ENCODE measurements around the gene AKAP5. TPM values are rescaled to one million over a fixed set of nuclear protein-coding genes. Genes with fewer than 3 reads are reported as not detected.
A peak's percentile ranks its signal among the peaks of the same experiment; 100 is the strongest.

The AKAP5 gene
- total and polyA plus RNA-seq, 2 of the 8 experiments (the other 6 are each of a cell fraction or from before 2014, with no cell fraction given): 0.50 to 3.8 TPM

DNA sequence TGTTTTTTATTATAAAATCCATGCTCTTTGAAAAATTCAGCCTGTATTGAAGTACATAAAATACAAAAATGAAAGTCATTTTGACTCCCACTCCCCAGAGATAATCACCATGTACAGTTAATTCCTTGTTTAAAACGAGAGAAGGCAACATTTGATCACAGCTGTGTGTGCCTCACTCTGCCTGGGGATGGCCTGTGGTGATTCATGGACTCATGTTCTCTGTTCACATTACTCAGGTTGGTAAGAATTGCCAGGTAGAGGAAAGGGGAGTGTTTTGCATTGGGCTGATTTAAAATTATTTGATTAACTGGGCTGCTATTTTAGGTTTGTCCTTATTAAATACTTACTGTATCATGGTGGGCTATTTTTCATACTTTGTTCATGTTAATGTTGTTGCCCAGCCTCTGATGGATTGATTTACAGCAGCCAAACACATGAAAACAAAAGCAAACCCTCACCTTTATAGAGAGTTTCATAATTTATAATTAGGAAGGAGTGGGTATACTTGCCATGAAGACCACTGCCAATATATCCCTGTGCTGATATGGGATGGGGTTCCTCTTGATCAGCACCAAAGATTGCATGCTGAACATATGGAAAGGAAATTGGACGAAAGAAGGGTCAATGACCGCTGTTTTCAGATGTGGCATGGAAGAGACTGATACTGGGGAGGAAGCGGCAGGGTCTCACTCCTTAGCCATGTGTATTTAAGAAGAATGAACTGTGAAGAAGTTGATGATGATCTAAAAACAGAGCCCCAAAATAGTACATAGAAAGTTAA is 42.3 kb downstream of the AKAP5 start:
- H3K23me2 ChIP-seq (ENCODE audit: low read depth, low read length): peaks cover 18% of the 10 kb centered on the region
- H3K27ac ChIP-seq (ENCODE audit: low read depth, low read length): no peak overlapping the region
- FAIRE-seq (no peak), DNase-seq (ENCODE audit: low read depth in 1 of 2, low spot score in 2 of 2) (no peak)
- H4K5ac ChIP-seq (ENCODE audit: insufficient read length, low read depth, low read length): no peak overlapping the region
- H2BK15ac ChIP-seq (ENCODE audit: low read length): no peak overlapping the region
- H3K27me3 ChIP-seq (replicated peaks in 1 of 4; ENCODE audit: control insufficient read depth in 3 of 4, extremely low read depth in 1 of 4, insufficient read depth in 3 of 4, low read length in 3 of 4): no peaks in the 10 kb centered on the region
- H3K79me2 ChIP-seq (ENCODE audit: control insufficient read depth in 1 of 2, insufficient read depth in 2 of 2, low read length in 2 of 2): peaks cover 12 to 75% of the 10 kb centered on the region in 2 experiments
- no peak overlapping the region for H3K56ac ChIP-seq (replicated peaks; ENCODE audit: insufficient read length, low read depth, low read length)
- no peak overlapping the region for H3K9ac ChIP-seq (replicated peaks in 1 of 4; ENCODE audit: extremely low read depth in 1 of 4, low read depth in 3 of 4, low read length in 3 of 4)
- ChIA-PET CTCF (ENCODE audit: partially characterized antibody) (interaction anchor here (0.6 to 1.5 kb wide), 4 partner anchors 29 to 511 kb away, joined by 3 to 5 read pairs (median 4); no protein-coding TSS in a partner anchor), POLR2A (ENCODE audit: partially characterized antibody) (interaction anchor here (0.8 kb wide), 1 partner anchor 15 kb away, joined by 3 read pairs; no protein-coding TSS in a partner anchor)
- H3K23ac ChIP-seq (ENCODE audit: insufficient read length): no peak overlapping the region
- H3K4me2 ChIP-seq (ENCODE audit: insufficient read depth in 1 of 2, low read depth in 2 of 2, low read length in 2 of 2): peak overlapping the region in 1 of 2 experiments; percentile 9; a peak in 1 of 4 replicates
- no peak overlapping the region for H2BK12ac ChIP-seq (ENCODE audit: low read depth, low read length)
- no peaks in the 10 kb centered on the region for H3K36me3 ChIP-seq (ENCODE audit: control insufficient read depth in 2 of 4, insufficient read depth in 4 of 4, low read length in 3 of 4)
- H4K8ac ChIP-seq (ENCODE audit: extremely low read depth, insufficient read depth, low read length): no peak overlapping the region
- H3K18ac ChIP-seq (ENCODE audit: extremely low read depth, low read length): no peak overlapping the region
- no peak overlapping the region for H2BK20ac ChIP-seq (ENCODE audit: low read length)
- H3K14ac ChIP-seq (ENCODE audit: insufficient read length): no peak overlapping the region
- 0 out of 8 replicates have a peak overlapping the region, but pooled peaks of 1 of the 4 experiments have one; percentile 0 for H3K4me3 ChIP-seq (ENCODE audit: extremely low read depth in 1 of 4, insufficient read depth in 2 of 4, low read depth in 3 of 4, low read length in 4 of 4)
- H3K4ac ChIP-seq (replicated peaks; ENCODE audit: insufficient read length, low read depth, low read length): no peak overlapping the region
- no peak overlapping the region for H2BK120ac ChIP-seq (replicated peaks; ENCODE audit: low read depth, low read length)
- peaks cover 6% of the 10 kb centered on the region; the same call in 1 of the 2 replicates for H3K79me1 ChIP-seq (ENCODE audit: low read depth, low read length)
- H2AFZ ChIP-seq (ENCODE audit: low read length): no peak overlapping the region
- no peak overlapping the region for H2BK5ac ChIP-seq (ENCODE audit: low read depth, low read length)
- H4K20me1 ChIP-seq (replicated peaks in 1 of 2; ENCODE audit: control insufficient read depth in 1 of 2, insufficient read depth in 2 of 2, low read length in 2 of 2): peaks cover 3 to 7% of the 10 kb centered on the region in 2 experiments
- no peak overlapping the region for H4K91ac ChIP-seq (replicated peaks; ENCODE audit: insufficient read length, low read length)
- no peaks in the 10 kb centered on the region for H3K9me3 ChIP-seq (ENCODE audit: insufficient read depth in 2 of 2, low read depth in 1 of 2, low read length in 1 of 2)
- H3K4me1 ChIP-seq (replicated peaks in 1 of 4; ENCODE audit: control insufficient read depth in 3 of 4, insufficient read depth in 4 of 4, low read length in 3 of 4): peaks cover under 1 to 9% (median 9%) of the 10 kb centered on the region in 4 experiments; a peak in 5 of 7 replicates
- WGBS, 2 experiments (ENCODE audit: extremely low coverage in 1 of 2, insufficient coverage in 1 of 2, insufficient read length in 1 of 2, insufficient replicate concordance in 2 of 2, low coverage in 1 of 2, low lambda C conversion rate in 2 of 2, missing lambda C conversion rate in 1 of 2): 89% methylated on average over 4 of the region's 4 CpGs; no CpG with 5 or more reads in 1 of the 2 experiments
- no peak overlapping the region for H2AK5ac ChIP-seq (ENCODE audit: low read depth, low read length)
- no peak for TF ChIP-seq BACH1 (IDR thresholded peaks at IDR 0.05; ENCODE audit: low read length)
- no peak for TF ChIP-seq KDM4A (IDR thresholded peaks at IDR 0.05; ENCODE audit: low read depth, low read length, severe bottlenecking)
- TF ChIP-seq CTBP2 (IDR thresholded peaks at IDR 0.05; ENCODE audit: borderline replicate concordance, insufficient read depth, insufficient read length, low read length): no peak
- TF ChIP-seq SP1 (IDR thresholded peaks at IDR 0.05; ENCODE audit: low read depth, low read length): no peak
- no peak for TF ChIP-seq MAFK (IDR thresholded peaks at IDR 0.05; ENCODE audit: low read depth, low read length)
- TF ChIP-seq TBP (IDR thresholded peaks at IDR 0.05; ENCODE audit: low read depth, low read length): no peak
- TF ChIP-seq FOSL1 (IDR thresholded peaks at IDR 0.05; ENCODE audit: insufficient read depth, low read depth, low read length): no peak
- TF ChIP-seq SAP30 (IDR thresholded peaks at IDR 0.05; ENCODE audit: insufficient read depth, insufficient replicate concordance, low read length): no peak
- TF ChIP-seq KDM5A (IDR thresholded peaks at IDR 0.05; ENCODE audit: low read length): no peak
- TF ChIP-seq, protein P1, sequence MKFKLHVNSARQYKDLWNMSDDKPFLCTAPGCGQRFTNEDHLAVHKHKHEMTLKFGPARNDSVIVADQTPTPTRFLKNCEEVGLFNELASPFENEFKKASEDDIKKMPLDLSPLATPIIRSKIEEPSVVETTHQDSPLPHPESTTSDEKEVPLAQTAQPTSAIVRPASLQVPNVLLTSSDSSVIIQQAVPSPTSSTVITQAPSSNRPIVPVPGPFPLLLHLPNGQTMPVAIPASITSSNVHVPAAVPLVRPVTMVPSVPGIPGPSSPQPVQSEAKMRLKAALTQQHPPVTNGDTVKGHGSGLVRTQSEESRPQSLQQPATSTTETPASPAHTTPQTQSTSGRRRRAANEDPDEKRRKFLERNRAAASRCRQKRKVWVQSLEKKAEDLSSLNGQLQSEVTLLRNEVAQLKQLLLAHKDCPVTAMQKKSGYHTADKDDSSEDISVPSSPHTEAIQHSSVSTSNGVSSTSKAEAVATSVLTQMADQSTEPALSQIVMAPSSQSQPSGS (IDR thresholded peaks at IDR 0.05; ENCODE audit: low read length): no peak
